Neutrophil (primary cell): ENCODE results near the gene PROK1.

ENCODE experiments used
- H3K27ac ChIP-seq: fragments of 200-600 bp; sonication (generic); 2 replicates; pipeline ENCODE4 v1.5.1; 2016; ENCODE audit warnings: mild to moderate bottlenecking, moderate library complexity
- H3K27me3 ChIP-seq: fragments of 200-600 bp; sonication (generic); 2 replicates; pipeline ENCODE4 v1.6.0; 2016; ENCODE audit warnings: mild to moderate bottlenecking
- H3K36me3 ChIP-seq: fragments of 200-600 bp; sonication (generic); 2 replicates; pipeline ENCODE4 v1.5.1; 2017
- H3K4me1 ChIP-seq, 2 experiments: fragments of 200-600 bp in 1 of 2; sonication (generic) in 1 of 2; 1 replicate in 1 of 2; 2 replicates in 1 of 2; pipeline versions ENCODE4 v1.5.1 to v1.6.1; 2013 to 2016; ENCODE audit warnings: low read depth in 1 of 2, low read length in 1 of 2, mild to moderate bottlenecking in 1 of 2, moderate library complexity in 1 of 2; ENCODE audit not compliant: control insufficient read depth in 1 of 2, insufficient read depth in 1 of 2
- H3K4me3 ChIP-seq, 2 experiments: fragments of 200-600 bp in 1 of 2; sonication (generic) in 1 of 2; 1 replicate in 1 of 2; 2 replicates in 1 of 2; pipeline ENCODE4 v1.5.1; 2013 to 2016; ENCODE audit warnings: low read depth in 1 of 2, low read length in 1 of 2, mild to moderate bottlenecking in 1 of 2, moderate library complexity in 1 of 2
- H3K9me3 ChIP-seq: fragments of 200-600 bp; sonication (generic); 2 replicates; pipeline ENCODE4 v1.5.1; 2016
- CTCF ChIP-seq: fragments of 200-600 bp; sonication (generic); IDR thresholded peaks from 2 replicates; pipeline ENCODE4 v1.5.1; 2016; ENCODE audit warnings: antibody characterized with exemption

PROK1 gene

DNA sequence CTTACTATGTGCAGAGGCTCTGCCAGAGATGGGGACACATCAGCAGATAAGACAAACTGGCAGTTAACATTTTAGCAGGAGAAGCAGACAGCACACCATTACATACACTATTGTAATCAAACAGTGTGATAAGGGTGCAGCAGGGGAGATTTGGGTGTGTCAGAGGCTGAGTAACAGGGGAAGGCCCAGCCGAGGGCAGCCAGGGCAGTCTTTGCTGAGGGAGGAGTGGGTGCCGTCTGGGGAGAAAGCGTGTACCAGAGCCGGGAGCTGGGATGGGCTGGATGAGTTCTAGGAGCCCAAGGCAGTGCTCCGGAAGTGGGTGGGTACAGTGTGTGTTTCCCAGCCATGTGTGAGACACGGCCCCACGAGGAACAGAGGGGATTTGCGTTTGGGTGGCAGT lies 36.8 kb downstream of the PROK1 start:
- H3K9me3 ChIP-seq, result no peaks in the 10 kb centered on the region
- H3K4me3 ChIP-seq, result no peak overlapping the region
- no peak overlapping the region for H3K27ac ChIP-seq
- no peaks in the 10 kb centered on the region for H3K4me1 ChIP-seq
- TF ChIP-seq CTCF, result no peak
- H3K27me3 ChIP-seq, result peaks cover 8% of the 10 kb centered on the region
- no peaks in the 10 kb centered on the region for H3K36me3 ChIP-seq

- peaks cover 4% of the 10 kb centered on the region for H3K27me3 ChIP-seq
- no peak overlapping the region for H3K4me3 ChIP-seq
- no peaks in the 10 kb centered on the region for H3K9me3 ChIP-seq
- no peak overlapping the region for H3K27ac ChIP-seq
- no peaks in the 10 kb centered on the region for H3K36me3 ChIP-seq
- no peak for TF ChIP-seq CTCF
- H3K4me1 ChIP-seq, result no peaks in the 10 kb centered on the region
Measured at GRCh38 chr1:110488161-110488560, 37.2 kb downstream of the PROK1 start.

DNA sequence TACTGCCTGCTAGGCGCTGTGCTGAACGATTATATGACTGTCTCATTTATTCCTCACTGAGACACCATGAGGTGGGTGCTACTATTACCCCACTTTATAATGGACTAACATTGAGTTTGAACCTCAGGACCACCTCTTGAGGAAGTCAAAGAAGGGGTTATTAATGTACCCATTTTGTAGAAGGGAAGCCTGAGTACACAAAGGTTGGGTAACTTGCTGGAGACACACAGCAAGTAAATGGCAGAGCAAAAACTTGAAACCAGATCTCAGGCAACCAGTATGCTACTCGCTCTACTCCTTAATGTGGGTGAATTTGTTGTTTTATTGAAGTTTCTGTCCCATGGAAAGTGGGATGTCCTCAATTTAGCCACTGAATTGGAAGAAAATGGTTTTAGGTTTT lies 37.9 kb downstream of the PROK1 start:
- no peak for TF ChIP-seq CTCF

GRCh38 chr1:110489406-110489805 lies 38.5 kb downstream of the PROK1 start:
- Histone ChIP-seq H3K4me3 (no peak overlapping the region), H3K27ac (no peak overlapping the region), H3K9me3 (no peaks in the 10 kb centered on the region), H3K36me3 (no peaks in the 10 kb centered on the region), H3K27me3 (peaks cover 4% of the 10 kb centered on the region), H3K4me1 (no peaks in the 10 kb centered on the region)
- no peak for TF ChIP-seq CTCF

More for the DNA sequence above, 37.9 kb downstream of the PROK1 start:
- Histone ChIP-seq H3K9me3 (no peaks in the 10 kb centered on the region), H3K36me3 (no peaks in the 10 kb centered on the region), H3K4me3 (no peak overlapping the region), H3K27ac (no peak overlapping the region), H3K27me3 (no peaks in the 10 kb centered on the region), H3K4me1 (no peaks in the 10 kb centered on the region)

- no peaks in the 10 kb centered on the region for H3K4me1 ChIP-seq
- peaks cover 10% of the 10 kb centered on the region for H3K27me3 ChIP-seq
- H3K36me3 ChIP-seq, result no peaks in the 10 kb centered on the region
Measured at GRCh38 chr1:110489973-110490542, 39.1 kb downstream of the PROK1 start.

More at GRCh38 chr1:110489973-110490542, 39.1 kb downstream of the PROK1 start:
- Histone ChIP-seq H3K9me3 (no peaks in the 10 kb centered on the region), H3K4me3 (no peak overlapping the region), H3K27ac (no peak overlapping the region)
- no peak for TF ChIP-seq CTCF
